Astrocyte of the hippocampus (primary cell): ENCODE results near the gene ARSI.

Experiments used
- DNase-seq: peaks from one replicate; pipeline ENCODE4 v3.0.0; 2011; ENCODE audit warnings: low read depth, low spot score

ARSI gene

GRCh38 chr5:150247726-150248125 lies 55.0 kb downstream of the ARSI start:
- DNase-seq: no peak

- no peak for DNase-seq
Measured at GRCh38 chr5:150246835-150247234, 55.9 kb downstream of the ARSI start.

- DNase-seq: no peak
Measured at GRCh38 chr5:150246429-150246828, 56.3 kb downstream of the ARSI start.
